Epithelial cell of esophagus (primary cell): ENCODE measurements around the gene SYVN1.
"Not testable (repeated sequence)": the region's sequence is repeated elsewhere in the genome, so short reads cannot be mapped to it uniquely, and the experiment has no call there.

Source experiments
- DNase-seq: peaks from one replicate; pipeline ENCODE4 v3.0.0; 2010; ENCODE audit warnings: low read depth
- H3K4me3 ChIP-seq: 2 replicates; pipeline ENCODE4 v1.5.1; 2011; ENCODE audit warnings: mild to moderate bottlenecking, low read length, control low read depth
- CTCF ChIP-seq: IDR thresholded peaks from 2 replicates; pipeline ENCODE4 v1.5.1; 2011; ENCODE audit warnings: low read depth, mild to moderate bottlenecking, low read length, control low read depth, inconsistent platforms; ENCODE audit not compliant: insufficient read depth; ENCODE audit errors: missing control alignments

Gene SYVN1

GRCh38 chr11:65134240-65134951, at the start of gene SYVN1:
Gene SYVN1 (minus strand): TSS chr11:65134519. CDS start chr11:65133601, 918 bp downstream.
- H3K4me3 ChIP-seq: peak within 1 kb of the TSS; percentile 60
- DNase-seq: peak; percentile 89
- no peak for TF ChIP-seq CTCF

GRCh38 chr11:65183201-65183891, 49.0 kb upstream of the SYVN1 start:
- peak overlapping the region; percentile 95 for H3K4me3 ChIP-seq
- TF ChIP-seq CTCF: no peak
- peak; percentile 91 for DNase-seq

DNA sequence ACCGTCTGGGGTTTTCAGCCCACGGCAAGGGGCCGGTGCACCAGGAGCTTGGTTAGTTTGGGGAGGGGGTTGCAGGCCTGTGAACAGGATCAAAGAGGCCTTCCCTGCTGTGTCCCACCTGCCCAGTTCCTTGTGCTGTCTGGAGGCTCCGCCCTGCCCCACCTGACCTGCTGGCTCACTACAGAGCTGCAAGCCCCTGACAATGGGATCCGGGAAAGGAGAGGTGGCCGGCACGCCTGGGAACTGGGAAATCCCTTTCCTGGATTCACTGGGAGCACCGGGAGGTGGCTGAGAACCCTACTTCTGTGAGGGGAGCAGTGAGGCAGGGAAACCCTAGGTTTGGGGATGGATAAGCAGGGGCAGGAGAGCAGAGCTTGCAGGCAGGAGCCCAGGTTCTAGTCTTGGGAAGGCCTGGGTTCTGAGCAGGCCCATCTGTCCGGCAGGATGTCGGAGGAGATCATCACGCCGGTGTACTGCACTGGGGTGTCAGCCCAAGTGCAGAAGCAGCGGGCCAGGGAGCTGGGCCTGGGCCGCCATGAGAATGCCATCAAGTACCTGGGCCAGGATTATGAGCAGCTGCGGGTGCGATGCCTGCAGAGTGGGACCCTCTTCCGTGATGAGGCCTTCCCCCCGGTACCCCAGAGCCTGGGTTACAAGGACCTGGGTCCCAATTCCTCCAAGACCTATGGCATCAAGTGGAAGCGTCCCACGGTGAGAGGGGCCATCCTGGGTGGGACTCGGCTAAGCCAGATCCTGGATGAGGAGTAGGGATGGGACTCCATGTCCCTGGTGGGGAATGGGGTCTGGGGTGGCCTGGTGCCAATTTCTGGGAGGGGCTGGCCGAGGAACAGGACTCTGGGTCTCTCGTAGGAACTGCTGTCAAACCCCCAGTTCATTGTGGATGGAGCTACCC, 48.2 kb upstream of the SYVN1 start:
- H3K4me3 ChIP-seq: peak overlapping the region; percentile 95
- peak; percentile 66 for DNase-seq
- TF ChIP-seq CTCF: no peak

GRCh38 chr11:65181569-65182257, 47.4 kb upstream of the SYVN1 start, which contains the start of gene CAPN1:
Gene CAPN1 (plus strand): TSS chr11:65181928. CDS start chr11:65182702, 774 bp downstream.
- TF ChIP-seq CTCF: no peak
- peak within 1 kb of the TSS; percentile 95 for H3K4me3 ChIP-seq
- DNase-seq: peak; percentile 95

DNA sequence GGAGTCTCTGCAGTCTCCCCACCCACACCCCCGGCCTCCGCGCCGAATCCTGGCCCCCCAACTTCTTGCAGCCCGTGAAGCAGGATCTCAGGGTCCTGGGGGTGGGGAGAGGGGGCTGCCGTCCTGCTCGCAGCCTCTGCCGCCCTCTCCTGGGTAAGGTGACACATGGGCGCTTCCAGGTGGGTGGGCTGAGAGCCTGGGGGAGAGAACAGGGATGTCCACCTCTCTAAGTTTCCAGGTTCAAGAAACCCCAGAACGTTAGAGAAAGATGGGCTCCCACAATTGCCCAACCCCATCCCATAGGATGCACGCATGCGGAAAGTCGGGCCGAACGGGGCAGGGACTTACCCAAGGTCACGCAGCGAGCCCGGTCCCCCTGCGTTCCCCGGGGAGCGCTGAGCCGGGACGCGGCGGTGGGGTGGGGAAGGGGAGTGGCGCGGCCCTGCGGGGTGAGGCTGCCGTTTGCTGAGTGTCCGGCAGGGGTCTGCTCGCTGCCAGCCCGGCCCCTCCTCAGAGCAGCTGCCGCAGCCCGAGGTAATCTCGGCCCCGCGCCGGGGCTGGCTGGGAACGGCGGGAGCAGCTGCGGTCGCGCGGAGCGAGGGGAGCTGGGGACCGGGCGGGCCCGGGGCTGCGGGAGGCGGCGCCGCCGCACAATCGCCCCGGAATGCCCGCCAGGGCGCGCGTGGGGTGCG, 46.7 kb upstream of the SYVN1 start:
- peak; percentile 51 for DNase-seq
- TF ChIP-seq CTCF: peak; percentile 49
- peak overlapping the region; percentile 95 for H3K4me3 ChIP-seq

GRCh38 chr11:65174571-65175010, 40.3 kb upstream of the SYVN1 start:
- peak; percentile 35 for DNase-seq
- H3K4me3 ChIP-seq: not testable (repeated sequence)
